ENCODE measurements around the gene CLSTN1.
"Not testable (repeated sequence)": the region's sequence is repeated elsewhere in the genome, so short reads cannot be mapped to it uniquely, and the experiment has no call there.

The CLSTN1 gene

GRCh38 chr1:9728451-9729295 lies 95.1 kb downstream of the CLSTN1 start:
- no peak for DNase-seq

DNA sequence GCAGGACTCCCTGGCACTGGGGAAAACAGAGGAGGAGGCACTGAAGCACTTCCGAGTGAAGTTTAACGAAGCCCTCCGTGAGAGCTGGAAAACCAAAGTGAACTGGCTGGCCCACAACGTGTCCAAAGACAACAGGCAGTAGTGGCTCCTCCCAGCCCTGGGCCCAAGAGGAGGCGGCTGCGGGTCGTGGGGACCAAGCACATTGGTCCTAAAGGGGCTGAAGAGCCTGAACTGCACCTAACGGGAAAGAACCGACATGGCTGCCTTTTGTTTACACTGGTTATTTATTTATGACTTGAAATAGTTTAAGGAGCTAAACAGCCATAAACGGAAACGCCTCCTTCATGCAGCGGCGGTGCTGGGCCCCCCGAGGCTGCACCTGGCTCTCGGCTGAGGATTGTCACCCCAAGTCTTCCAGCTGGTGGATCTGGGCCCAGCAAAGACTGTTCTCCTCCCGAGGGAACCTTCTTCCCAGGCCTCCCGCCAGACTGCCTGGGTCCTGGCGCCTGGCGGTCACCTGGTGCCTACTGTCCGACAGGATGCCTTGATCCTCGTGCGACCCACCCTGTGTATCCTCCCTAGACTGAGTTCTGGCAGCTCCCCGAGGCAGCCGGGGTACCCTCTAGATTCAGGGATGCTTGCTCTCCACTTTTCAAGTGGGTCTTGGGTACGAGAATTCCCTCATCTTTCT lies 96.7 kb downstream of the CLSTN1 start:
- no peak for DNase-seq

DNA sequence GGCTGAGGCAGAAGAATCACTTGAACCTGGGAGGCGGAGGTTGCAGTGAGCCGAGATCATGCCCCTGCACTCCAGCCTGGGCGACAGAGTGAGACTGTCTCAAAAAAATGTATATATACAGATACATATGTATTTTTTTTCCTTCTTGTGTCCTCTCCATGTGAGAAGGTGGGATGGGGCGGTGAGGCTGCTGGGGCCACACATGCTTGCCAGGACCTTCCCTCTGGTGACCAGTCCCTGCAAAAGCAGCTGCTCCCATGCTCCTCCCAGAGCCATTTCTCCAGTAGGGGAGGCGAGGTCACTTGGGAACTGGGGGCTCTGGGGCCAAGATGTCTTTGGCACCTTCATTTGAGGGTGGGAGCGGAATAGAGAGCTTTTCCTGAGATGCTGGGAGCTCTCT lies 97.4 kb downstream of the CLSTN1 start:
- DNase-seq, result no peak

GRCh38 chr1:9724706-9725476 lies 98.9 kb downstream of the CLSTN1 start:
- peak; percentile 54 for DNase-seq

- DNase-seq, result no peak
Measured at GRCh38 chr1:9723926-9724325, 99.8 kb downstream of the CLSTN1 start.

DNA sequence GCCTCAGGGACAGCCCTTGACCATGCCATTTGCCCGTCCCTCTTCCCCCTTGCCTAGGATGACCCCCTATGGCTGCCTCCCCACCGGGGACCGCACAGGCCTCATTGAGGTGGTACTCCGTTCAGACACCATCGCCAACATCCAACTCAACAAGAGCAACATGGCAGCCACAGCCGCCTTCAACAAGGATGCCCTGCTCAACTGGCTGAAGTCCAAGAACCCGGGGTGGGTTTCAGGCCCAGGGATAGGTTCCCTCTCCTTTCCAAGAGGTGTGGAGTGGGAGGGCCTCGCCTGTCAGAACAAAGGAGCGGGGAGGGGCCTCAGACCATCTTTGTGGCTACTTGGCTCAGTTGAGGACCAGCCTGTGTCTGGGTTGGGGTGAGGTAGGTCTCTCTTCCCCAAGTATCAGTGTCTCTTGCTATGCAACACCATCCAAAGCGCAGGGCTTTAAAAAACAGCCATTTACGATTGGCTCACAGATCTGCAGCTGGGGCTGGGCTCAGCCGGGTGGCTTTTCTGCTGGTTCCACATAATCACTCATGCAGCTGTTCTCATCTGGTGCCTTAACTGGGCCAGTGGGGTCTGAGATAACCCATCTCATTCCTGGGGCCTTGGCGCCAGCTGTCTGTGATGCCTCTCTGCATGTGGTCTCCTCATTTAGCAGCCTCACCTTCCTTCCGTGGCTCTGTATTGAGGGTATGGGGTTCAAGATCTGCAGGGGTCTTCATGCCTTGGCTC lies 100.5 kb downstream of the CLSTN1 start:
- no peak for DNase-seq

GRCh38 chr1:9722378-9722749 lies 101.4 kb downstream of the CLSTN1 start:
- no peak for DNase-seq

DNA sequence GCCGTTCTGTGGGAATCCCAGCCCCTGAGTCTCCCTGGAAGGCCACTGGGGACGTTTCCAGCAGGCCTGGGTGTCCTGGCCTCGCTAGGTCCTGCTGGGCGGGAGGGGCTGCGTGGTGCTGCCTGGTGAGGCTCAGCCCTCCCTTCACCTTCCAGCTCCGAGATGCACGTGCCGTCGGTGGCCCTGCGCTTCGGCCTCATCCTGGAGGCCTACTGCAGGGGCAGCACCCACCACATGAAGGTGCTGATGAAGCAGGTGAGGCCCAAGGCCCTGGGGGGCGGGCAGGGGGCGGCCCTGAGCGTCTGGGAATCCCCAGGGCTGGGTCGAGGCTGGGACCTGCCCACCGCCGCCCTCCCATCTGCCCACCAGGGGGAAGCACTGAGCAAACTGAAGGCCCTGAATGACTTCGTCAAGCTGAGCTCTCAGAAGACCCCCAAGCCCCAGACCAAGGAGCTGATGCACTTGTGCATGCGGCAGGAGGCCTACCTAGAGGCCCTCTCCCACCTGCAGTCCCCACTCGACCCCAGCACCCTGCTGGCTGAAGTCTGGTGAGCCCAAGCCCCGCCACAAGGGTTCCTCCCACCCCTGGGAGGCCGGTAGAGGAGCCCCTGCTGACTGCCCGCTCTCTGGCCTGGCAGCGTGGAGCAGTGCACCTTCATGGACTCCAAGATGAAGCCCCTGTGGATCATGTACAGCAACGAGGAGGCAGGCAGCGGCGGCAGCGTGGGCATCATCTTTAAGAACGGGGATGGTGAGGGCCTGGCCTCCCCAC lies 102.0 kb downstream of the CLSTN1 start:
- peak; percentile 20 for DNase-seq

DNA sequence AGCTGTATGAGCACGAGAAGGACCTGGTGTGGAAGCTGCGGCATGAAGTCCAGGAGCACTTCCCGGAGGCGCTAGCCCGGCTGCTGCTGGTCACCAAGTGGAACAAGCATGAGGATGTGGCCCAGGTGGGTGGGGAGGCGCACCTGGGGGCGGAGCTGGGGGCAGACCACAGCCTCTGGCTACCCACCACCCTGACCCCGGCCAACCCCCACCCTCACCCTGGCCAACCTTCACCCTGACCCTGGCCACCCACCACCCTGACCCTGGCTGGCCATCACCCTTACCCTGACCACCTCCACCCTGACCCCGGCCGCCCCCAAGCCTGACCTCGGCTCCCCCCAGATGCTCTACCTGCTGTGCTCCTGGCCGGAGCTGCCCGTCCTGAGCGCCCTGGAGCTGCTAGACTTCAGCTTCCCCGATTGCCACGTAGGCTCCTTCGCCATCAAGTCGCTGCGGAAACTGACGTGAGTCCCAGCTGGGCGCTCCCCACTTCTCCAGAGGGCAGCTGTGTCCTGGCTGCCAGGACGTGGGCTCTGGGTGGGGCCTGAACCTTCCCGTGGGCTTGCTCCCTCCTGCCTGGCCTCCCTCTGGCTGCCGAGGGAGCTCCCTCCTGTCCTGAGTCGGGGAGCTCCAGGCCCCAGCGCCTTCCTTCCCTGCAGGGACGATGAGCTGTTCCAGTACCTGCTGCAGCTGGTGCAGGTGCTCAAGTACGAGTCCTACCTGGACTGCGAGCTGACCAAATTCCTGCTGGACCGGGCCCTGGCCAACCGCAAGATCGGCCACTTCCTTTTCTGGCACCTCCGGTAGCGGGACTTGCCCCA lies 102.8 kb downstream of the CLSTN1 start:
- no peak for DNase-seq

DNA sequence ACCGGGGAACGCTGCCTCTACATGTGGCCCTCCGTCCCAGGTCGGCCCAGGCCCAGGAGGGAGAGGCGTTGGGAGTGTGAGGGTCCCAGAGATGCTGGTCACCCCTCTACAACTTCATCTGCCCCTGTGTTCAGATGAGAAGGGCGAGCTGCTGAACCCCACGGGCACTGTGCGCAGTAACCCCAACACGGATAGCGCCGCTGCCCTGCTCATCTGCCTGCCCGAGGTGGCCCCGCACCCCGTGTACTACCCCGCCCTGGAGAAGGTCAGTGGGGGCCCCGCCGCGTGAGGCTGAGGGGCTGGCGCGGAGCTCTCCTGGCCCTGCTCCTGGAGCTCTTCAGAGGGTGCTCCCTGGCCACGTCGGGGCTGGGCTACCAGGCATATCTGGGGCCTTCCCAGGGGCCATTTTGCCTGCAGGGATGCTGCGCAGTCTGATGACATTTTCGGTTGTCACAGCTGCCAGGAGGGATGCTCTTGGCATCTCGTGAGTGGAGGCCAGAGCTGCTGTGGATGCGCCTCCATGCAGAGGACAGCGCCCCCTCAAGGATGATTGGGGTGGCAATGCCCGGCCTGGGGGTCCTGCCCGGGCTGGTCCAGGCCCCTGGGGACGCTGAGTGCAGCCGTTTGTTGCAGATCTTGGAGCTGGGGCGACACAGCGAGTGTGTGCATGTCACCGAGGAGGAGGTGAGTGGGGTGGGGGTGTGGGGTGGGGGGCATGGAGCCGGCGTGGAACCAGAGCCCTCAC lies 103.6 kb downstream of the CLSTN1 start:
- DNase-seq, result no peak

DNA sequence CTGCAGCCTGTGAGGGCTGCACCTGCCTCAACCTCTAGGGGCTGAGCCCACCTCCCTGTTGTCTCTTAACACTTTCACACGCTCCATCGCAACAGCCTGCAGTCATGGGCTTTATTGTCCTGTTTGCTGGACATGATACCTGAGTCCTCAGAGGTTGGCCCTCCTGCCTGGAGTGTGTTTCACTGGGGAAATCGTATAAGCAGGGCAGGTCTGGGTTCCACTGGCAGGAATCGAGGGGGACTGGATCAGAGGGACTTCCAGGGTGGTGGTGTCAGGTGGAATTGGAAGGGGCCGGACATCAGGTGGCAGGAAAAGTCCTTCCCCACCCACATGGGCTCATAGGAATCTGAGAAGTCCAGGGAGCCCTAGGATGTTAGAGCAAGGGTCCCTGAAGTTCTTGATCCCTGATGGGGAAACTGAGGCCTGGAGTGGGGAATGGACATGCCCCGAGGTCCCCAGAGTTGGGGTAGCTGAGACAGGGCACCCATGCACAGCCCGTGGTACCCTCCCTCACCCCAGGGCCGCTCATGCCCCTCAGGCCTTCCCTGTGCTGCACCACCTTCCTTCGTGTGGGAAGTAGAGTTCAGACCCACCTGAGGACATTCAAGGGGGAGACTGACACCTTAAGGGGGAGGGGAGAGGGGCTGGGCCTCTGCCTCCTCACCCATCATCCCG lies 105.6 kb downstream of the CLSTN1 start:
- no peak for DNase-seq

GRCh38 chr1:9717193-9718005 lies 106.4 kb downstream of the CLSTN1 start:
- DNase-seq, result peak; percentile 23

GRCh38 chr1:9716404-9717192 lies 107.2 kb downstream of the CLSTN1 start:
- DNase-seq, result no peak

DNA sequence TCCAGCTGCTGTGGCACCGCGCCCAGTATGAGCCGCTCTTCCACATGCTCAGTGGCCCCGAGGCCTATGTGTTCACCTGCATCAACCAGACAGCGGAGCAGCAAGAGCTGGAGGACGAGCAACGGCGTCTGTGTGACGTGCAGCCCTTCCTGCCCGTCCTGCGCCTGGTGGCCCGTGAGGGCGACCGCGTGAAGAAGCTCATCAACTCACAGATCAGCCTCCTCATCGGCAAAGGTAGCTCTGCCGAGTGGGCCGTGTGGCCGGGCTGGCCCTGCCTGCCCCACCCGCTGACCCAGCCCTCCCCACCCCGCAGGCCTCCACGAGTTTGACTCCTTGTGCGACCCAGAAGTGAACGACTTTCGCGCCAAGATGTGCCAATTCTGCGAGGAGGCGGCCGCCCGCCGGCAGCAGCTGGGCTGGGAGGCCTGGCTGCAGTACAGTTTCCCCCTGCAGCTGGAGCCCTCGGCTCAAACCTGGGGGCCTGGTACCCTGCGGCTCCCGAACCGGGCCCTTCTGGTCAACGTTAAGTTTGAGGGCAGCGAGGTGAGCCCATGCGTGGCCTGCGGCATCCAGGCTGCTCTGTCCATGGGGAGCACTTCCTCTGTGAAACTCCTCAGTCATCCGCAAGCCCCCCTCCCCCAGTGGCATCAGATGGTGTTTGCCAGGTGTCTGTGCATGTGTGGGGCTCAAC lies 108.1 kb downstream of the CLSTN1 start:
- DNase-seq, result no peak

GRCh38 chr1:9714257-9714718 lies 109.5 kb downstream of the CLSTN1 start:
- DNase-seq, result no peak

DNA sequence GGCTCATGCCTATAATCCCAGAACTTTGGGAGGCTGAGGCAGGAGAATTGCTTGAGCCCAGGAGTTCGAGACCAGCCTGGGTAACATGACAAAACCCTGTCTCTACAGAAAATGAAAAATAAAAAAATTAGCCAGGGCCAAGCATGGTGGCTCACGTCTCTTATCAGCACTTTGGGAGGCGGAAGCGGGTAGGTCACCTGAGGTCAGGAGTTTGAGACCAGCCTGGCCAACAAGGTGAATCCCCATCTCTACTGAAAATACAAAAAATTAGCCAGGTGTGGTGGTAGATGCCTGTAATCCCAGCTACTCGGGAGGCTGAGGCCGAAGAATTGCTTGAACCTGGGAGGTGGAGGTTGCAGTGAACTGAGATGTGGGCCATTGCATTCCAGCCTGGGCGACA lies 111.0 kb downstream of the CLSTN1 start:
- DNase-seq, result not testable (repeated sequence)

- DNase-seq, result no peak
Measured at GRCh38 chr1:9711466-9712020, 112.2 kb downstream of the CLSTN1 start.
